ENCODE measurements around the gene MYZAP.

The MYZAP gene

GRCh38 chr15:57655053-57655452, 63.3 kb downstream of the MYZAP start:
- no peak for ATAC-seq
- TF ChIP-seq ZNF8 (CRISPR knock-in tag; IDR thresholded peaks at IDR 0.05): no peak
- TF ChIP-seq ZFP3 (CRISPR knock-in tag; IDR thresholded peaks at IDR 0.05): no peak
- TF ChIP-seq, protein P1, sequence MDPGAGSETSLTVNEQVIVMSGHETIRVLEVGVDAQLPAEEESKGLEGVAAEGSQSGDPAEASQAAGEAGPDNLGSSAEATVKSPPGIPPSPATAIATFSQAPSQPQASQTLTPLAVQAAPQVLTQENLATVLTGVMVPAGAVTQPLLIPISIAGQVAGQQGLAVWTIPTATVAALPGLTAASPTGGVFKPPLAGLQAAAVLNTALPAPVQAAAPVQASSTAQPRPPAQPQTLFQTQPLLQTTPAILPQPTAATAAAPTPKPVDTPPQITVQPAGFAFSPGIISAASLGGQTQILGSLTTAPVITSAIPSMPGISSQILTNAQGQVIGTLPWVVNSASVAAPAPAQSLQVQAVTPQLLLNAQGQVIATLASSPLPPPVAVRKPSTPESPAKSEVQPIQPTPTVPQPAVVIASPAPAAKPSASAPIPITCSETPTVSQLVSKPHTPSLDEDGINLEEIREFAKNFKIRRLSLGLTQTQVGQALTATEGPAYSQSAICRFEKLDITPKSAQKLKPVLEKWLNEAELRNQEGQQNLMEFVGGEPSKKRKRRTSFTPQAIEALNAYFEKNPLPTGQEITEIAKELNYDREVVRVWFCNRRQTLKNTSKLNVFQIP (CRISPR knock-in tag; IDR thresholded peaks at IDR 0.05; ENCODE audit: borderline replicate concordance, low read depth): no peak
- no peak for TF ChIP-seq BACH2 (CRISPR knock-in tag; IDR thresholded peaks at IDR 0.05; ENCODE audit: borderline replicate concordance)
- TF ChIP-seq ZNF70 (CRISPR knock-in tag; IDR thresholded peaks at IDR 0.05): no peak
- TF ChIP-seq CSDC2 (CRISPR knock-in tag; IDR thresholded peaks at IDR 0.05): no peak
- no peak for TF ChIP-seq ZC3H10 (CRISPR knock-in tag; IDR thresholded peaks at IDR 0.05)
- no peak for TF ChIP-seq TCF4 (CRISPR knock-in tag; IDR thresholded peaks at IDR 0.05; ENCODE audit: borderline replicate concordance)
- TF ChIP-seq ARNTL (CRISPR knock-in tag; IDR thresholded peaks at IDR 0.05; ENCODE audit: borderline replicate concordance, low read depth): no peak
- TF ChIP-seq, protein P2, sequence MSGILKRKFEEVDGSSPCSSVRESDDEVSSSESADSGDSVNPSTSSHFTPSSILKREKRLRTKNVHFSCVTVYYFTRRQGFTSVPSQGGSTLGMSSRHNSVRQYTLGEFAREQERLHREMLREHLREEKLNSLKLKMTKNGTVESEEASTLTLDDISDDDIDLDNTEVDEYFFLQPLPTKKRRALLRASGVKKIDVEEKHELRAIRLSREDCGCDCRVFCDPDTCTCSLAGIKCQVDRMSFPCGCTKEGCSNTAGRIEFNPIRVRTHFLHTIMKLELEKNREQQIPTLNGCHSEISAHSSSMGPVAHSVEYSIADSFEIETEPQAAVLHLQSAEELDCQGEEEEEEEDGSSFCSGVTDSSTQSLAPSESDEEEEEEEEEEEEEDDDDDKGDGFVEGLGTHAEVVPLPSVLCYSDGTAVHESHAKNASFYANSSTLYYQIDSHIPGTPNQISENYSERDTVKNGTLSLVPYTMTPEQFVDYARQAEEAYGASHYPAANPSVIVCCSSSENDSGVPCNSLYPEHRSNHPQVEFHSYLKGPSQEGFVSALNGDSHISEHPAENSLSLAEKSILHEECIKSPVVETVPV (CRISPR knock-in tag; IDR thresholded peaks at IDR 0.05): no peak
- no peak for TF ChIP-seq PATZ1 (CRISPR knock-in tag; IDR thresholded peaks at IDR 0.05; ENCODE audit: borderline replicate concordance)
- TF ChIP-seq ZFP30 (CRISPR knock-in tag; IDR thresholded peaks at IDR 0.05): no peak
- no peak for TF ChIP-seq TOX (CRISPR knock-in tag; IDR thresholded peaks at IDR 0.05; ENCODE audit: borderline replicate concordance)
- no peak for TF ChIP-seq RARB (CRISPR knock-in tag; IDR thresholded peaks at IDR 0.05)
- TF ChIP-seq CREB5 (CRISPR knock-in tag; IDR thresholded peaks at IDR 0.05; ENCODE audit: low read depth): no peak
- TF ChIP-seq ISL1 (CRISPR knock-in tag; IDR thresholded peaks at IDR 0.05): no peak

GRCh38 chr15:57655809-57656208, 64.1 kb downstream of the MYZAP start:
- TF ChIP-seq PPARA (CRISPR knock-in tag; IDR thresholded peaks at IDR 0.05; ENCODE audit: borderline replicate concordance): no peak
- no peak for ATAC-seq

- TF ChIP-seq ZFP30 (CRISPR knock-in tag; IDR thresholded peaks at IDR 0.05) (no peak), ZNF8 (CRISPR knock-in tag; IDR thresholded peaks at IDR 0.05) (no peak), ARNTL (CRISPR knock-in tag; IDR thresholded peaks at IDR 0.05; ENCODE audit: borderline replicate concordance, low read depth) (no peak), TOX (CRISPR knock-in tag; IDR thresholded peaks at IDR 0.05; ENCODE audit: borderline replicate concordance) (no peak), TSHZ2 (CRISPR knock-in tag; IDR thresholded peaks at IDR 0.05) (no peak), BACH2 (CRISPR knock-in tag; IDR thresholded peaks at IDR 0.05; ENCODE audit: borderline replicate concordance) (no peak)
- no peak for ATAC-seq
Measured at GRCh38 chr15:57656434-57656833, 64.7 kb downstream of the MYZAP start.

- no peak for ATAC-seq
- TF ChIP-seq ZC3H10 (CRISPR knock-in tag; IDR thresholded peaks at IDR 0.05) (no peak), ZFP30 (CRISPR knock-in tag; IDR thresholded peaks at IDR 0.05) (no peak), ESRRG (CRISPR knock-in tag; IDR thresholded peaks at IDR 0.05) (no peak), CSDC2 (CRISPR knock-in tag; IDR thresholded peaks at IDR 0.05) (no peak), ZNF565 (CRISPR knock-in tag; conservative IDR thresholded peaks at IDR 0.05; ENCODE audit: low read depth) (no peak), CREB5 (CRISPR knock-in tag; IDR thresholded peaks at IDR 0.05; ENCODE audit: low read depth) (no peak), OSR1 (CRISPR knock-in tag; IDR thresholded peaks at IDR 0.05) (no peak), GLIS3 (CRISPR knock-in tag; IDR thresholded peaks at IDR 0.05) (no peak), TOX (CRISPR knock-in tag; IDR thresholded peaks at IDR 0.05; ENCODE audit: borderline replicate concordance) (no peak)
- TF ChIP-seq, protein P2 (CRISPR knock-in tag; IDR thresholded peaks at IDR 0.05): no peak
Measured at GRCh38 chr15:57657619-57658018, 65.9 kb downstream of the MYZAP start.

Measured in SK-N-SH treated with all-trans-retinoic acid at 6 μM for 48 hours (cell line).